ENCODE results near the gene BRD4.
"Not testable (repeated sequence)": the region's sequence is repeated elsewhere in the genome, so short reads cannot be mapped to it uniquely, and the experiment has no call there.

GRCh38 chr19:15363791-15364190 is 31.5 kb upstream of the BRD4 start:
- not testable (repeated sequence) for TF ChIP-seq POLR2A (IDR thresholded peaks at IDR 0.05; ENCODE audit: low read depth, low read length); CTCF (IDR thresholded peaks at IDR 0.05 in 2 of 3, conservative IDR thresholded peaks at IDR 0.05 in 1 of 3; ENCODE audit: control insufficient read depth in 2 of 3, extremely low read depth in 1 of 3, insufficient read depth in 1 of 3, low read depth in 3 of 3, low read length in 3 of 3); STAT1 (conservative IDR thresholded peaks at IDR 0.05); ETV6 (conservative IDR thresholded peaks at IDR 0.05 in 1 of 2, IDR thresholded peaks at IDR 0.05 in 1 of 2; ENCODE audit: borderline replicate concordance in 1 of 2, low read depth in 1 of 2); SREBF2 (IDR thresholded peaks at IDR 0.05; ENCODE audit: low read length); CHD2 (IDR thresholded peaks at IDR 0.05; ENCODE audit: borderline replicate concordance, low read depth, low read length); EP300 (IDR thresholded peaks at IDR 0.05; ENCODE audit: borderline replicate concordance in 1 of 2, control insufficient read depth in 1 of 2, low read depth in 2 of 2, low read length in 2 of 2); MAX (IDR thresholded peaks at IDR 0.05; ENCODE audit: low read depth, low read length); ESRRA (IDR thresholded peaks at IDR 0.05; ENCODE audit: low read length); ZNF24 (IDR thresholded peaks at IDR 0.05); POLR2AphosphoS5 (IDR thresholded peaks at IDR 0.05; ENCODE audit: low read length); NFYB (IDR thresholded peaks at IDR 0.05; ENCODE audit: insufficient read depth, low read depth, low read length); CBX3 (IDR thresholded peaks at IDR 0.05; ENCODE audit: borderline replicate concordance, low read depth)
